BLaER1 treated with 17β-estradiol and CSF1 and Interleukin-3, amounts not matched to agents 10 nM and 100 nM (cell line): Measurements from ENCODE around the gene PNPLA7.
"Not testable (repeated sequence)": the region's sequence is repeated elsewhere in the genome, so short reads cannot be mapped to it uniquely, and the experiment has no call there.

ENCODE experiments used
- H3K27ac ChIP-seq, 11 experiments: shearing (Covaris generic); formaldehyde crosslinking; 2 replicates each; pipeline ENCODE4 v1.8.1; 2022
- H3K27me3 ChIP-seq, 11 experiments: shearing (Covaris generic); formaldehyde crosslinking; 2 replicates each; pipeline ENCODE4 v1.8.1; 2022
- H3K36me3 ChIP-seq, 11 experiments: shearing (Covaris generic); formaldehyde crosslinking; 2 replicates each; pipeline ENCODE4 v1.8.1; 2022
- H3K4me1 ChIP-seq, 10 experiments: shearing (Covaris generic); formaldehyde crosslinking; 2 replicates each; pipeline ENCODE4 v1.8.1; 2022
- H3K4me2 ChIP-seq, 11 experiments: shearing (Covaris generic); formaldehyde crosslinking; 2 replicates each; pipeline ENCODE4 v1.8.1; 2022
- H3K4me3 ChIP-seq, 10 experiments: shearing (Covaris generic); formaldehyde crosslinking; 2 replicates each; pipeline ENCODE4 v1.8.1; 2022
- H3K9ac ChIP-seq, 11 experiments: shearing (Covaris generic); formaldehyde crosslinking; 2 replicates each; pipeline ENCODE4 v1.8.1; 2022
- H3K9me3 ChIP-seq, 11 experiments: shearing (Covaris generic); formaldehyde crosslinking; replicated peaks in 1 of 11; 2 replicates each; pipeline ENCODE4 v1.8.1; 2022
- H4K20me1 ChIP-seq, 11 experiments: shearing (Covaris generic); formaldehyde crosslinking; 2 replicates each; pipeline ENCODE4 v1.8.1; 2022
- Cebpa-rat ChIP-seq, 11 experiments: shearing (Covaris generic); IDR thresholded peaks; 2 replicates each; pipeline ENCODE4 v1.8.1; 2022

The PNPLA7 gene

GRCh38 chr9:137453643-137454081 lies 96.5 kb downstream of the PNPLA7 start:
- no peaks in the 10 kb centered on the region for H3K27me3 ChIP-seq
- H4K20me1 ChIP-seq = peaks cover 0 to 82% (median 70%) of the 10 kb centered on the region in 11 experiments; a peak in 19 of 22 replicates
- peaks cover 72 to 91% (median 86%) of the 10 kb centered on the region in 10 experiments for H3K4me1 ChIP-seq
- TF ChIP-seq Cebpa-rat (IDR thresholded peaks at IDR 0.05) = no peak
- peak overlapping the region in 1 of 11 experiments; percentile 32; a peak in 1 of 22 replicates for H3K27ac ChIP-seq
- peak overlapping the region in 3 of 11 experiments; percentile 14 to 23 (median 22); a peak in 3 of 22 replicates for H3K9ac ChIP-seq
- H3K9me3 ChIP-seq = no peaks in the 10 kb centered on the region
- peaks cover 7 to 54% (median 35%) of the 10 kb centered on the region in 11 experiments; a peak in 17 of 22 replicates for H3K36me3 ChIP-seq
- H3K4me3 ChIP-seq = peak overlapping the region in 7 of 10 experiments; percentile 7 to 44 (median 23); a peak in 8 of 20 replicates
- peak overlapping the region; percentile 63 to 87 (median 79) for H3K4me2 ChIP-seq

- Histone ChIP-seq H3K27ac (peak overlapping the region in 1 of 11 experiments; percentile 32; a peak in 1 of 22 replicates), H3K4me2 (peak overlapping the region; percentile 63 to 87 (median 79)), H3K9me3 (no peaks in the 10 kb centered on the region), H4K20me1 (peaks cover 0 to 82% (median 69%) of the 10 kb centered on the region in 11 experiments; a peak in 19 of 22 replicates), H3K4me3 (peak overlapping the region in 7 of 10 experiments; percentile 7 to 44 (median 23); a peak in 7 of 20 replicates), H3K4me1 (peaks cover 73 to 87% (median 81%) of the 10 kb centered on the region in 10 experiments), H3K9ac (peak overlapping the region in 3 of 11 experiments; percentile 14 to 23 (median 22); a peak in 3 of 22 replicates), H3K36me3 (peaks cover 7 to 60% (median 38%) of the 10 kb centered on the region in 11 experiments; a peak in 17 of 22 replicates), H3K27me3 (no peaks in the 10 kb centered on the region)
- TF ChIP-seq Cebpa-rat (IDR thresholded peaks at IDR 0.05) = no peak
Measured at GRCh38 chr9:137452761-137453642, 97.2 kb downstream of the PNPLA7 start.

GRCh38 chr9:137452006-137452760 lies 98.0 kb downstream of the PNPLA7 start:
- Histone ChIP-seq H3K36me3 (peaks cover 7 to 54% (median 34%) of the 10 kb centered on the region in 11 experiments; a peak in 17 of 22 replicates), H3K4me2 (peak overlapping the region in 9 of 11 experiments; percentile 63 to 87 (median 79); a peak in 18 of 22 replicates)

GRCh38 chr9:137451264-137452005 lies 98.8 kb downstream of the PNPLA7 start:
- peak overlapping the region in 9 of 11 experiments; percentile 63 to 87 (median 79); a peak in 17 of 22 replicates for H3K4me2 ChIP-seq
- H3K27me3 ChIP-seq, H3K27ac ChIP-seq, H3K9ac ChIP-seq, H3K9me3 ChIP-seq, H3K4me3 ChIP-seq: not testable (repeated sequence)
- H3K36me3 ChIP-seq = peaks cover 7 to 47% (median 30%) of the 10 kb centered on the region in 11 experiments; a peak in 16 of 22 replicates
- H3K4me1 ChIP-seq = peaks cover 62 to 87% (median 74%) of the 10 kb centered on the region in 10 experiments
- H4K20me1 ChIP-seq = peaks cover 0 to 82% (median 67%) of the 10 kb centered on the region in 11 experiments; a peak in 18 of 22 replicates

More at GRCh38 chr9:137452006-137452760, 98.0 kb downstream of the PNPLA7 start:
- H3K4me3 ChIP-seq = no peak overlapping the region
- no peaks in the 10 kb centered on the region for H3K27me3 ChIP-seq
- no peaks in the 10 kb centered on the region for H3K9me3 ChIP-seq
- H3K27ac ChIP-seq = no peak overlapping the region
- H4K20me1 ChIP-seq = peaks cover 0 to 82% (median 69%) of the 10 kb centered on the region in 11 experiments; a peak in 18 of 22 replicates
- no peak for TF ChIP-seq Cebpa-rat (IDR thresholded peaks at IDR 0.05)
- no peak overlapping the region for H3K9ac ChIP-seq
- H3K4me1 ChIP-seq = peaks cover 69 to 87% (median 75%) of the 10 kb centered on the region in 10 experiments

- H3K9me3 ChIP-seq, H3K9ac ChIP-seq, H3K27ac ChIP-seq, H3K27me3 ChIP-seq, H3K4me3 ChIP-seq: not testable (repeated sequence)
- peak overlapping the region in 8 of 11 experiments; percentile 10 to 75 (median 66); a peak in 9 of 22 replicates for H3K4me2 ChIP-seq
- peaks cover 7 to 45% (median 30%) of the 10 kb centered on the region in 11 experiments; a peak in 16 of 22 replicates for H3K36me3 ChIP-seq
- H4K20me1 ChIP-seq = peaks cover 0 to 82% (median 59%) of the 10 kb centered on the region in 11 experiments; a peak in 18 of 22 replicates
- peaks cover 60 to 87% (median 74%) of the 10 kb centered on the region in 10 experiments for H3K4me1 ChIP-seq
Measured at GRCh38 chr9:137450539-137451222, 99.5 kb downstream of the PNPLA7 start.

- no peaks in the 10 kb centered on the region for H3K9me3 ChIP-seq
- peaks cover 7 to 38% (median 24%) of the 10 kb centered on the region in 11 experiments; a peak in 16 of 22 replicates for H3K36me3 ChIP-seq
- peaks cover 0 to 79% (median 53%) of the 10 kb centered on the region in 11 experiments; a peak in 17 of 22 replicates for H4K20me1 ChIP-seq
- no peak for TF ChIP-seq Cebpa-rat (IDR thresholded peaks at IDR 0.05)
- H3K27me3 ChIP-seq = peaks cover 0 to 6% (median 0%) of the 10 kb centered on the region in 11 experiments; a peak in 2 of 22 replicates
- peak overlapping the region; percentile 36 to 76 (median 66) for H3K4me2 ChIP-seq
- no peak overlapping the region for H3K27ac ChIP-seq
- no peak overlapping the region for H3K4me3 ChIP-seq
- H3K9ac ChIP-seq = no peak overlapping the region
- peaks cover 60 to 87% (median 73%) of the 10 kb centered on the region in 10 experiments for H3K4me1 ChIP-seq
Measured at GRCh38 chr9:137449931-137450538, 100.2 kb downstream of the PNPLA7 start.
